SK-N-SH (cell line): ENCODE measurements around the gene ASIC2. TPM values are rescaled to one million over a fixed set of nuclear protein-coding genes. Genes with fewer than 3 reads are reported as not detected.

ENCODE experiments used
- CTCF ChIA-PET: fragments of 300-600, 350-600 bp; formaldehyde crosslinking; extraction: SDS; loops from one replicate; lab custom pipeline; 2021; lab: Yijun Ruan, JAX
- POLR2A ChIA-PET: fragments of 350-600 bp; sonication (Branson Sonifier 250); formaldehyde crosslinking; extraction: SDS; loops from one replicate; lab custom pipeline; 2020; ENCODE audit warnings: antibody characterized with exemption, inconsistent platforms; lab: Yijun Ruan, JAX
- DNase-seq: peaks from one replicate; pipeline ENCODE4 v3.0.0; 2012
- H2AFZ ChIP-seq: fragments of 200-600 bp; sonication (generic); 2 replicates; pipeline ENCODE4 v1.8.1; 2016; ENCODE audit warnings: antibody characterized with exemption, mild to moderate bottlenecking, low read depth
- H3F3A ChIP-seq: fragments of 200-600 bp; sonication (generic); replicated peaks from 2 replicates; pipeline ENCODE3; 2016; ENCODE audit warnings: antibody characterized with exemption, mild to moderate bottlenecking; ENCODE audit not compliant: insufficient read depth
- H3K27ac ChIP-seq, 2 experiments: fragments of 200-500 bp in 1 of 2; fragments of 200-600 bp in 1 of 2; sonication (Bioruptor generic) in 1 of 2; sonication (generic), shearing (Covaris generic) in 1 of 2; 2 replicates each; pipeline versions ENCODE4 v1.5.1 to v1.6.1; 2014 to 2016; ENCODE audit warnings: low read depth in 2 of 2, inconsistent platforms in 1 of 2, low read length in 1 of 2, mild to moderate bottlenecking in 1 of 2, mixed read lengths in 1 of 2
- H3K27me3 ChIP-seq: fragments of 200-600 bp; sonication (generic), shearing (Covaris generic); 2 replicates; pipeline ENCODE4 v1.6.1; 2016; ENCODE audit warnings: mixed run types; ENCODE audit not compliant: insufficient read depth
- H3K36me3 ChIP-seq, 2 experiments: fragments of 200-500 bp in 1 of 2; fragments of 200-600 bp in 1 of 2; sonication (Bioruptor generic) in 1 of 2; sonication (generic) in 1 of 2; replicated peaks in 1 of 2; 2 replicates each; pipeline versions ENCODE3 to v1.5.1; 2014 to 2016; ENCODE audit warnings: low read length in 1 of 2, mild to moderate bottlenecking in 1 of 2; ENCODE audit not compliant: insufficient read depth in 2 of 2, control insufficient read depth in 1 of 2
- H3K4me1 ChIP-seq, 2 experiments: fragments of 200-500 bp in 1 of 2; fragments of 200-600 bp in 1 of 2; sonication (Bioruptor generic) in 1 of 2; sonication (generic), shearing (Covaris generic) in 1 of 2; 2 replicates each; pipeline versions ENCODE4 v1.5.1 to v1.6.1; 2014 to 2016; ENCODE audit warnings: low read depth in 1 of 2, low read length in 1 of 2, mixed run types in 1 of 2; ENCODE audit not compliant: insufficient read depth in 2 of 2, control insufficient read depth in 1 of 2
- H3K4me2 ChIP-seq: fragments of 200-600 bp; sonication (generic), shearing (Covaris generic); 2 replicates; pipeline ENCODE4 v1.6.1; 2017; ENCODE audit warnings: mixed run types
- H3K4me3 ChIP-seq, 2 experiments: fragments of 200-500 bp in 1 of 2; fragments of 200-600 bp in 1 of 2; sonication (Bioruptor generic) in 1 of 2; sonication (generic), shearing (Covaris generic) in 1 of 2; 2 replicates each; pipeline versions ENCODE4 v1.5.1 to v1.8.1; 2014 to 2016; ENCODE audit warnings: low read depth in 2 of 2, inconsistent platforms in 1 of 2, low read length in 1 of 2, mild to moderate bottlenecking in 1 of 2, mixed read lengths in 1 of 2, moderate library complexity in 1 of 2
- H3K79me2 ChIP-seq: fragments of 200-600 bp; sonication (generic); 2 replicates; pipeline ENCODE4 v1.8.1; 2017; ENCODE audit warnings: mild to moderate bottlenecking; ENCODE audit not compliant: insufficient read depth
- H3K9ac ChIP-seq: fragments of 200-600 bp; sonication (generic); 2 replicates; pipeline ENCODE4 v1.6.1; 2017; ENCODE audit warnings: mixed run types
- H3K9me2 ChIP-seq: fragments of 200-600 bp; sonication (generic); 2 replicates; pipeline ENCODE4 v1.6.1; 2017; ENCODE audit warnings: mixed run types
- H3K9me3 ChIP-seq: fragments of 200-600 bp; sonication (generic); 2 replicates; pipeline ENCODE4 v1.6.1; 2017; ENCODE audit warnings: mixed run types, mild to moderate bottlenecking, moderate library complexity
- H4K20me1 ChIP-seq: fragments of 200-600 bp; sonication (generic); 2 replicates; pipeline ENCODE4 v1.6.1; 2017; ENCODE audit warnings: mild to moderate bottlenecking, mixed run types; ENCODE audit not compliant: insufficient read depth
- ELF1 ChIP-seq: IDR thresholded peaks from 2 replicates; pipeline ENCODE4 v1.4.0; 2012
- FOXM1 ChIP-seq: IDR thresholded peaks from 2 replicates; pipeline ENCODE4 v1.4.0; 2012; ENCODE audit warnings: low read depth, mild to moderate bottlenecking
- GABPA ChIP-seq: IDR thresholded peaks from 2 replicates; pipeline ENCODE4 v1.4.0; 2012; ENCODE audit warnings: low read depth, mild to moderate bottlenecking
- GATA2 ChIP-seq: sonication (generic); formaldehyde crosslinking; IDR thresholded peaks from 2 replicates; pipeline ENCODE4 v1.5.0; 2020; ENCODE audit warnings: mild to moderate bottlenecking, missing genetic modification reagents
- JUND ChIP-seq: IDR thresholded peaks from 2 replicates; pipeline ENCODE4 v1.4.0; 2012
- SIN3A ChIP-seq: IDR thresholded peaks from 2 replicates; pipeline ENCODE4 v1.6.1; 2012; ENCODE audit warnings: low read depth, mild to moderate bottlenecking, low read length, moderate library complexity, borderline replicate concordance
- TCF12 ChIP-seq: IDR thresholded peaks from 2 replicates; pipeline ENCODE4 v1.4.0; 2012
- TEAD4 ChIP-seq: IDR thresholded peaks from 2 replicates; pipeline ENCODE4 v1.4.0; 2012; ENCODE audit warnings: mild to moderate bottlenecking, borderline replicate concordance; ENCODE audit not compliant: insufficient read depth
- WGBS: methylation state at CpG from one replicate; pipeline ENCODE4 v1.1.6; 2017; ENCODE audit warnings: low lambda C conversion rate; 5-methylcytosine and 5-hydroxymethylcytosine counted together
- polyA plus RNA-seq, 3 experiments: library from polyadenylated mRNA; depleted of rRNA; stranded (reverse); fragments of >200 nt; gene quantifications; 2 replicates each; pipeline ENCODE4 v1.2.3, GENCODE V29; 2012
- TF ChIP-seq, protein P1 (sequence below): fragments of 200-600 bp; sonication (generic); IDR thresholded peaks from 2 replicates; pipeline ENCODE4 v1.6.1; 2017; ENCODE audit warnings: antibody characterized with exemption, mild to moderate bottlenecking, moderate library complexity
- TF ChIP-seq, protein P2 (sequence below): fragments of 150-350 bp; IDR thresholded peaks from 2 replicates; pipeline ENCODE4 v1.6.1; 2016; ENCODE audit warnings: mild to moderate bottlenecking, low read depth, low read length
- TF ChIP-seq, protein P3 (sequence below): IDR thresholded peaks from 2 replicates; pipeline ENCODE4 v1.4.0; 2012; ENCODE audit warnings: low read depth
- TF ChIP-seq, protein P4 (sequence below): fragments of 150-350 bp; IDR thresholded peaks from 2 replicates; pipeline ENCODE4 v1.6.1; 2017; ENCODE audit warnings: antibody characterized with exemption, low read length, low read depth, borderline replicate concordance

Gene ASIC2
- polyA plus RNA-seq, 1 of the 3 experiments (the other 2 are of a cell fraction): 0.08 TPM

DNA sequence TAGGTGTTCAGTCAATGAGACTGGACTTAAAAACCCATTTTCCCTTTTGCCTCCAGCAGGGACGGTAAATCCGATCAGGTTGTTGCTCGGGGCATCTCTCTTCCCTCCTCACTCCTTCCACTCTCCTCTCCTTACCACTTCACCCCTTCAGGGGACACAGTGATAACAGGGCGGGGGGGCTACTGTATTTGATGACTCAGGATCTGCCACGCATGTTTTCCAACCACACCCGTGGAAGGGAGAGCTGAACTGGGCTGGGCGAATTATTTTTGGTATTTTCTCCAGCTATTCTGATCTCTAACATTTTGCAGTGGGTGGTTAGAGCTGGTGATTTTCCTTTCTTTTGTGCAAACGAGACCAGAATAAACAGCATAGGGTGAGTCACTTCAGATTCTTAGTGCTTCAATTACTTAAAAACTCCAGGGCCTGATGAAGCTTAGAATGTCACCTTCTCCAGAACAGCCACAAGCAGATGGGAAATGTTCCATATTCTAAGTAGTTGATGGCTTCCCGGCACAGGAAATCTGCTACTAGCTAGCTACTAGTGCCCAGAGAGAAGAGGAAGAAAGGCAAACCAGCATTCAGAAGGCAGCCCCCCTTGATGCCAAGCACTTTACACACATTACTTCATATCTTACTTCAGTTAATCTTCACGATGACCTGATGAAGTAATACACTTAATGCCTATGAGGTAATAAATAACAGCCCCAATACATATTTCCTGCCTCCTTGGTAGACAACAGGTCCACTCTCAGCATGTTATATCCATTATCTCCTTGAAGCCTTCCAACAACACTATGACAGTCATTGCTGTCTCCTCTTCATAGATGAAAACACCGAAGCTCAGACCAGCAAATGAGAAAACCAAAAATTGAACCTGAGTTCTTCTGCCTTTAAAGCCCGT is 74.1 kb downstream of the ASIC2 start:
- POLR2A ChIA-PET: no interaction called here
- 48% methylated on average over 12 of the region's 12 CpGs for WGBS
- H3K4me3 ChIP-seq: no peak overlapping the region
- H3K9me2 ChIP-seq: no peaks in the 10 kb centered on the region
- H3K9me3 ChIP-seq: no peaks in the 10 kb centered on the region
- H3K79me2 ChIP-seq: no peaks in the 10 kb centered on the region
- H3K27ac ChIP-seq: no peak overlapping the region
- H3K36me3 ChIP-seq: no peaks in the 10 kb centered on the region
- H3K4me2 ChIP-seq: 0 out of 2 replicates have a peak overlapping the region, but pooled peaks have one; percentile 33
- CTCF ChIA-PET: interaction anchor here (0.6 to 1.3 kb wide), 2 partner anchors 14 to 119 kb away, joined by 3 read pairs; no protein-coding TSS in a partner anchor
- no peak for DNase-seq
- no peak for TF ChIP-seq TEAD4
- no peak for TF ChIP-seq GATA2 (CRISPR knock-in tag)
- no peak for TF ChIP-seq TCF12
- TF ChIP-seq, protein P1, sequence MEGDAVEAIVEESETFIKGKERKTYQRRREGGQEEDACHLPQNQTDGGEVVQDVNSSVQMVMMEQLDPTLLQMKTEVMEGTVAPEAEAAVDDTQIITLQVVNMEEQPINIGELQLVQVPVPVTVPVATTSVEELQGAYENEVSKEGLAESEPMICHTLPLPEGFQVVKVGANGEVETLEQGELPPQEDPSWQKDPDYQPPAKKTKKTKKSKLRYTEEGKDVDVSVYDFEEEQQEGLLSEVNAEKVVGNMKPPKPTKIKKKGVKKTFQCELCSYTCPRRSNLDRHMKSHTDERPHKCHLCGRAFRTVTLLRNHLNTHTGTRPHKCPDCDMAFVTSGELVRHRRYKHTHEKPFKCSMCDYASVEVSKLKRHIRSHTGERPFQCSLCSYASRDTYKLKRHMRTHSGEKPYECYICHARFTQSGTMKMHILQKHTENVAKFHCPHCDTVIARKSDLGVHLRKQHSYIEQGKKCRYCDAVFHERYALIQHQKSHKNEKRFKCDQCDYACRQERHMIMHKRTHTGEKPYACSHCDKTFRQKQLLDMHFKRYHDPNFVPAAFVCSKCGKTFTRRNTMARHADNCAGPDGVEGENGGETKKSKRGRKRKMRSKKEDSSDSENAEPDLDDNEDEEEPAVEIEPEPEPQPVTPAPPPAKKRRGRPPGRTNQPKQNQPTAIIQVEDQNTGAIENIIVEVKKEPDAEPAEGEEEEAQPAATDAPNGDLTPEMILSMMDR: no peak
- TF ChIP-seq ELF1: no peak
- no peak for TF ChIP-seq GABPA
- no peak for TF ChIP-seq JUND
- TF ChIP-seq, protein P2, sequence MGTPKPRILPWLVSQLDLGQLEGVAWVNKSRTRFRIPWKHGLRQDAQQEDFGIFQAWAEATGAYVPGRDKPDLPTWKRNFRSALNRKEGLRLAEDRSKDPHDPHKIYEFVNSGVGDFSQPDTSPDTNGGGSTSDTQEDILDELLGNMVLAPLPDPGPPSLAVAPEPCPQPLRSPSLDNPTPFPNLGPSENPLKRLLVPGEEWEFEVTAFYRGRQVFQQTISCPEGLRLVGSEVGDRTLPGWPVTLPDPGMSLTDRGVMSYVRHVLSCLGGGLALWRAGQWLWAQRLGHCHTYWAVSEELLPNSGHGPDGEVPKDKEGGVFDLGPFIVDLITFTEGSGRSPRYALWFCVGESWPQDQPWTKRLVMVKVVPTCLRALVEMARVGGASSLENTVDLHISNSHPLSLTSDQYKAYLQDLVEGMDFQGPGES: no peak
- TF ChIP-seq FOXM1: no peak
- TF ChIP-seq, protein P3, sequence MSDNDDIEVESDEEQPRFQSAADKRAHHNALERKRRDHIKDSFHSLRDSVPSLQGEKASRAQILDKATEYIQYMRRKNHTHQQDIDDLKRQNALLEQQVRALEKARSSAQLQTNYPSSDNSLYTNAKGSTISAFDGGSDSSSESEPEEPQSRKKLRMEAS: no peak
- no peak for TF ChIP-seq SIN3A
- TF ChIP-seq, protein P4, sequence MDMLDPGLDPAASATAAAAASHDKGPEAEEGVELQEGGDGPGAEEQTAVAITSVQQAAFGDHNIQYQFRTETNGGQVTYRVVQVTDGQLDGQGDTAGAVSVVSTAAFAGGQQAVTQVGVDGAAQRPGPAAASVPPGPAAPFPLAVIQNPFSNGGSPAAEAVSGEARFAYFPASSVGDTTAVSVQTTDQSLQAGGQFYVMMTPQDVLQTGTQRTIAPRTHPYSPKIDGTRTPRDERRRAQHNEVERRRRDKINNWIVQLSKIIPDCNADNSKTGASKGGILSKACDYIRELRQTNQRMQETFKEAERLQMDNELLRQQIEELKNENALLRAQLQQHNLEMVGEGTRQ: no peak
- no peaks in the 10 kb centered on the region for H4K20me1 ChIP-seq
- H2AFZ ChIP-seq: no peak overlapping the region
- H3K4me1 ChIP-seq: no peaks in the 10 kb centered on the region; a peak in 1 of 4 replicates
- H3K9ac ChIP-seq: no peak overlapping the region
- H3K27me3 ChIP-seq: no peaks in the 10 kb centered on the region
- H3F3A ChIP-seq: no peaks in the 10 kb centered on the region

DNA sequence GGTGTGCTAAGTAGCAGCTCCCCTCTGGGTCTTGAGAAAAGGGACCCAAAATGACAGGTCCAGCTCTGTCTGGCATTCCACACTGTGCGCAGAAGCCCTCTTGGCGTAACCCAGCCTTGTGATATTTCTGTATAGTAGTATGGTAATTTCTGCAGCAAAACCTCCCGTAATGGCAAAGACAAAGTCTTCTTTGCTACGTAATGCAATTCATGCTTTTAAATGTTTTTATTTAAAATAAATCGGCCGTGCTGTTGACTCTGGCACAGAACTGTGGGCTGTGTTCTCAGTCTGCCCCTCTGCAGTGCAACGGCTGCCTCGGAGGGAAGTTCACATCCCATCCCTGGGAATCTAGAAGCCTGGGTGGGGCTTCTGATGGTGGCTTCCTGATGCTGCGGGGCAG is 75.2 kb downstream of the ASIC2 start:
- H3K4me2 ChIP-seq: no peak overlapping the region
- no peaks in the 10 kb centered on the region for H3K27me3 ChIP-seq
- no peak for DNase-seq
- ChIA-PET POLR2A (no interaction called here), CTCF (interaction anchor here (1.2 kb wide), 1 partner anchor 16 kb away, joined by 3 read pairs; no protein-coding TSS in a partner anchor)
- H3F3A ChIP-seq: no peaks in the 10 kb centered on the region
- H3K4me3 ChIP-seq: no peak overlapping the region
- H3K4me1 ChIP-seq: no peaks in the 10 kb centered on the region; a peak in 1 of 4 replicates
- no peak for TF ChIP-seq GABPA
- H3K79me2 ChIP-seq: no peaks in the 10 kb centered on the region
- H3K9ac ChIP-seq: no peak overlapping the region
- no peaks in the 10 kb centered on the region for H3K9me2 ChIP-seq
- no peaks in the 10 kb centered on the region for H3K9me3 ChIP-seq
- no peaks in the 10 kb centered on the region for H4K20me1 ChIP-seq
- no peaks in the 10 kb centered on the region for H3K36me3 ChIP-seq
- H2AFZ ChIP-seq: no peak overlapping the region
- no peak overlapping the region for H3K27ac ChIP-seq
- 71% methylated on average over 9 of the region's 9 CpGs for WGBS
